Kidney (tissue), 14 donors: ENCODE data around the gene ZMYND10. TPM values are rescaled to one million over a fixed set of nuclear protein-coding genes. Genes with fewer than 3 reads are reported as not detected.

Source experiments
- DNase-seq, 5 donors: peaks; one replicate each; pipeline ENCODE4 v3.0.0-alpha.2; 2013 to 2020
- FAIRE-seq: peaks from 2 replicates; lab custom pipeline; 2012; peaks lifted over from hg19 to GRCh38; lab: Jason Lieb, UNC
- H3K27ac ChIP-seq, 2 donors: one replicate each; pipeline ENCODE4 v1.7.0; 2013; ENCODE audit warnings: low read depth in 2 of 2, low read length in 2 of 2, inconsistent platforms in 1 of 2
- H3K27me3 ChIP-seq: one replicate; pipeline ENCODE4 v1.7.1; 2013; ENCODE audit warnings: low read length, inconsistent platforms; ENCODE audit not compliant: control insufficient read depth, insufficient read depth
- H3K36me3 ChIP-seq, 3 donors: one replicate each; pipeline versions ENCODE4 v1.7.0 to v1.7.1; 2013; ENCODE audit warnings: low read length in 3 of 3, control low read depth in 1 of 3, inconsistent platforms in 1 of 3; ENCODE audit not compliant: insufficient read depth in 3 of 3, control insufficient read depth in 2 of 3
- H3K4me1 ChIP-seq, 3 donors: one replicate each; pipeline versions ENCODE4 v1.7.0 to v1.7.1; 2013; ENCODE audit warnings: low read length in 3 of 3, inconsistent platforms in 1 of 3, low read depth in 1 of 3; ENCODE audit not compliant: control insufficient read depth in 2 of 3, insufficient read depth in 2 of 3
- H3K4me3 ChIP-seq, 3 donors: one replicate each; pipeline versions ENCODE4 v1.7.0 to v1.8.1; 2013; ENCODE audit warnings: low read length in 3 of 3, control low read depth in 1 of 3, inconsistent platforms in 1 of 3
- H3K9ac ChIP-seq, 3 donors: one replicate each; pipeline versions ENCODE4 v1.7.0 to v1.7.1; 2013; ENCODE audit warnings: low read length in 3 of 3, control low read depth in 1 of 3, inconsistent platforms in 1 of 3
- H3K9me3 ChIP-seq, 3 donors: one replicate each; pipeline versions ENCODE4 v1.7.0 to v1.7.1; 2013; ENCODE audit warnings: low read length in 3 of 3, control low read depth in 1 of 3, inconsistent platforms in 1 of 3; ENCODE audit not compliant: control insufficient read depth in 2 of 3, insufficient read depth in 1 of 3
- intact Hi-C: fragments of 100-400 bp; cut with DNase I; formaldehyde crosslinking; loops from one replicate; pipeline ENCODE4 v1.11.1; 2022
- polyA plus RNA-seq: library from polyadenylated mRNA; stranded (reverse); fragments of 350-450 nt; fragmentation: Illumina TruSeq; extraction: RNeasy Lipid Tissue Mini Kit (QIAGEN cat#74804); gene quantifications from one replicate; pipeline ENCODE4 v1.2.3, GENCODE V29; 2014; ENCODE audit warnings: low read depth, low replicate concordance; ENCODE audit not compliant: insufficient read depth
- total RNA-seq: library from RNA; stranded (reverse); fragmentation: NEBNext Ultra II Directional; extraction: Animal tissue kit (Norgen Biotek cat#: 25700); gene quantifications from one replicate; pipeline ENCODE4 v1.2.1, GENCODE V29; 2021
- TF ChIP-seq, protein P1 (sequence below): IDR thresholded peaks from 3 replicates; pipeline ENCODE4 v1.5.1; 2012; ENCODE audit warnings: mild to moderate bottlenecking, moderate library complexity, borderline replicate concordance; ENCODE audit not compliant: insufficient read depth; ENCODE audit errors: extremely low read depth
- donor health status: control.
- donor health status: control.
- donor health status: control.
- donor health status: control.
- donor health status: control.
- donor health status: DM: yes; HTN: yes; CAD: no.
- donor health status: Normal renal cell carcinoma (clear cell type).

ZMYND10 gene
- total and polyA plus RNA-seq, 2 donors from 2014 or later, result 10.0 to 14.2 TPM

DNA sequence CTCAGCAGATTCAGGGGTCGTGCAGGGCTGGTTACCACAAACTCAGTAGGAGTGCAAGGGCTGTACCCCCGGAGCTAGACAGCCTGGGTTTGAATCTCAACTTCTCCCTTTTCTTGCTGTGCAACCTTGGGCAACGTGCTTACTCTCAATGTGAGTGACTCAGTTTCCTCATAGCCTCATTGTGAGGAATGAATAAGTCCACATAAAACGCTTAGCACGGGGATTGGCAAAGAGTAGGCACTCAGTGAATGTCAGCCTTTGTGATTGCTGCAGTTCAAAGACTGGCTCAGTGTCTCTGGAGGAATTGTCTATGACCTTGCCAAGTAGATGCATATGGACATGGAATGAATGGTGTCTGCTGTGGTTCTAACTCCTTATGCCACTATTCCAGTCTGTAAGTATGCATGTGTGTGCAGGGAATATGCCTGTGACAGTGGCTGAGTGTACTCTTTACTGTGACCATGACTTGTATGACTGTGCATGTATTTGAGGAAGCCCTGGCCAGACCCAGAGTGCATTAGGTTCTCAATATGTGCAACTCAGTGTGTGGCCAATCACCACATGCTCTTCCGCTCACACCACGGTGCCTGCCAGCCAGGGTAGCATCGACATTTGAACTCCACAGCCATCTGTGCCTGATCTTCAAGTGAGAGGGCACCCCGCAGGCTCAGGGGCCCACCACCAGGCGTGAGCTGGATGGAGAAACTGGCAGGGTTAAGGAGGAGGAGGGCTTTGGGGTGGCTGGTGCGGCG is 45.4 kb downstream of the ZMYND10 start:
- no peaks in the 10 kb centered on the region for H3K9me3 ChIP-seq
- FAIRE-seq (no peak), DNase-seq (no peak)
- H3K36me3 ChIP-seq, result peaks cover 0 to 6% (median 3%) of the 10 kb centered on the region in 3 donors
- TF ChIP-seq, protein P1, sequence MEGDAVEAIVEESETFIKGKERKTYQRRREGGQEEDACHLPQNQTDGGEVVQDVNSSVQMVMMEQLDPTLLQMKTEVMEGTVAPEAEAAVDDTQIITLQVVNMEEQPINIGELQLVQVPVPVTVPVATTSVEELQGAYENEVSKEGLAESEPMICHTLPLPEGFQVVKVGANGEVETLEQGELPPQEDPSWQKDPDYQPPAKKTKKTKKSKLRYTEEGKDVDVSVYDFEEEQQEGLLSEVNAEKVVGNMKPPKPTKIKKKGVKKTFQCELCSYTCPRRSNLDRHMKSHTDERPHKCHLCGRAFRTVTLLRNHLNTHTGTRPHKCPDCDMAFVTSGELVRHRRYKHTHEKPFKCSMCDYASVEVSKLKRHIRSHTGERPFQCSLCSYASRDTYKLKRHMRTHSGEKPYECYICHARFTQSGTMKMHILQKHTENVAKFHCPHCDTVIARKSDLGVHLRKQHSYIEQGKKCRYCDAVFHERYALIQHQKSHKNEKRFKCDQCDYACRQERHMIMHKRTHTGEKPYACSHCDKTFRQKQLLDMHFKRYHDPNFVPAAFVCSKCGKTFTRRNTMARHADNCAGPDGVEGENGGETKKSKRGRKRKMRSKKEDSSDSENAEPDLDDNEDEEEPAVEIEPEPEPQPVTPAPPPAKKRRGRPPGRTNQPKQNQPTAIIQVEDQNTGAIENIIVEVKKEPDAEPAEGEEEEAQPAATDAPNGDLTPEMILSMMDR, result no peak
- H3K4me3 ChIP-seq, result peak overlapping the region; percentile 50 to 68 (median 67)
- H3K27me3 ChIP-seq, result no peaks in the 10 kb centered on the region
- intact Hi-C loops, result no loop called here
- H3K4me1 ChIP-seq, result peaks cover 4 to 38% (median 18%) of the 10 kb centered on the region in 3 donors
- H3K9ac ChIP-seq, result peak overlapping the region; percentile 0 to 64 (median 30)
- peak overlapping the region; percentile 80 to 93 for H3K27ac ChIP-seq

DNA sequence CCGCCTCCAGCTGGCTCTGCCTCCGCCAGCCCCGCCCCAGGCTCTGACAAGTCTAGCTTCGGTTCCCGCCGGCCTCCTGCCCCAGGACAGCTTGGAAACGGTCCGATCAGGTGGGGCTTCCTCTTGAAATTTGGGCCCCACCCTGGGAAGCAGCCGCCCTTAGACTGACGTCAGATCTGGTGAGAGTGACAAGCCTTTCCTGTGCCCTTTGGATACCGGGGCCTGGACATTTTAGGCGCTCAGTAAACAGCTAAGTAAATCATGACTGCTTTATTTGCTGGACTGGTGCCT is 45.9 kb downstream of the ZMYND10 start:
- peak overlapping the region; percentile 80 to 93 for H3K27ac ChIP-seq
- no peaks in the 10 kb centered on the region for H3K9me3 ChIP-seq
- peaks cover 4 to 38% (median 18%) of the 10 kb centered on the region in 3 donors for H3K4me1 ChIP-seq
- H3K27me3 ChIP-seq, result no peaks in the 10 kb centered on the region
- FAIRE-seq (no peak), DNase-seq (no peak)
- peaks cover 0 to 6% (median 3%) of the 10 kb centered on the region in 3 donors for H3K36me3 ChIP-seq
- H3K9ac ChIP-seq, result peak overlapping the region; percentile 0 to 64 (median 30)
- intact Hi-C loops, result no loop called here
- TF ChIP-seq, protein P1, result no peak
- peak overlapping the region; percentile 50 to 68 (median 67) for H3K4me3 ChIP-seq

DNA sequence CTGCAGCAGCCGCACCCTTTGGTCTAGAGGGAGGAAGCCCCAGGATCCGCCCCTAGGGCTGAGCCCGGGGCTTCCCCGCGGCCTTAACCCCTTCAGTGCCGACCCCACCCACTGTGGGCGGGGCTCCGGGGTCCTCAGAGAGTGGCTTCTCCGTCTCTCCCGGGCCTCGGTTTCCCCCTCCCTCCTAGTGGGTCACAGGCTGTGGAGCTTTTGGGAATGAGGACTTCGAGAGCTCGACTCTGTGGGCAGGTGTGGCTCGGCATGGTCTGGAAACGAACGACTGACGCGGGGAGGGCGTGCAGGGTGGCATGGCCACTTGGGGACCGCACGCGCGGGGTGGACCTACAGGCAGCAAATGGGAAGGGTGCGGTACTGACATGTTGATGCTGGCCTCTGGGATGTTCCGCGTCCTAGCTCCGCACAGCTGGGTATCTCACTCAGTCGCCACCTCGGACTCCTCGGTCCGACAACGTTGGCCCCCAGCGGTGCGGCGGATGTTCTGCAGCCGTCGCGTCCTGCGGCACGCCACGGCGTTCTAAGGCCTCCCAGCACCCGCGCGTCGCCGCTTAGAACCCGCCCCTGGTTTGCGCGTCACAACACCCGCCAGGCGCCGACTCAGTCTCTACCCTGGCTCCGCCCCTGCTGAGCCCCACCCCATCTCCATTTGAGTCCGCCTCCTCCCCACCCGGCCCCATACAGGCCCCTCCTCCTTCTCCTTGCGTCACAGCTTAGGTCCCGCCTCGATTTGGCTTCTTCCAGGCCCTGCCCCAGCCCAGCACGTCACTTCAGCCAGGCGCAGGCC is 46.5 kb downstream of the ZMYND10 start, which contains the start of the genes HYAL3 and NAA80:
Gene HYAL3, minus strand, starts transcription at position 570 of the 802 bp plus-strand sequence. CDS start 3,803 bp downstream, outside the sequence.
Gene NAA80, minus strand, starts transcription at position 570 of the 802 bp plus-strand sequence. CDS start 1,942 bp downstream, outside the sequence.
- Histone ChIP-seq H3K4me3 (peak within 1 kb of the TSS; percentile 74 to 92 (median 91)), H3K4me1 (peaks cover 4 to 38% (median 18%) of the 10 kb centered on the region in 3 donors), H3K9ac (peak within 1 kb of the TSS; percentile 76 to 94 (median 94)), H3K9me3 (no peaks in the 10 kb centered on the region), H3K27me3 (no peaks in the 10 kb centered on the region), H3K27ac (peak within 1 kb of the TSS; percentile 94), H3K36me3 (peaks cover 0 to 6% (median 3%) of the 10 kb centered on the region in 3 donors)
- FAIRE-seq (peak; percentile 99), DNase-seq (peak; percentile 99 to 100 (median 100))
- TF ChIP-seq, protein P1, result peak; percentile 27
- intact Hi-C loops, result no loop called here
